ENCODE results near the gene GCC1.

Gene GCC1

DNA sequence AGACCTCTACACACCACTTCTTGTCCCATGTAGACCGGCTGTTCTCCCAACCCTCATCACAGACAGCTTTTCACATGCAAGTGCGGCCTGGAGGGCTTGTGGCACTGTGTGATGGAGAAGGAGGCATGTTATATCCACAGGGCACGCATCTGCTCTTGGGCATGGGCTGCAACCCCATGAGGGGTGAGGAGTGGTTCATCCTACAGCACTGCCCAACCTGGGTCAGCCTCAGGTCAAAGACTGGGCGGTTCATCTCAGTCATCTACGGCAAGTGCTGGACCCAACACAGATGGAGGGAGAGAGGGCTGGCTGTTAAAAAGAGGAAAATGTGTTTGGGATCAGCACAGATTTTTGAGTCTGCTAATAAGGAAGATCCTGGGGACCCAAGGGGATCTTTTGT is 10.3 kb upstream of the GCC1 start:
- Histone ChIP-seq H3F3A (ENCODE audit: low read depth) (no peaks in the 10 kb centered on the region), H3K9me3 (ENCODE audit: insufficient read depth, low read depth, low read length) (no peaks in the 10 kb centered on the region), H3K27me3 (ENCODE audit: insufficient read depth, low read length, poor library complexity, severe bottlenecking) (no peaks in the 10 kb centered on the region), H3K9me2 (replicated peaks; ENCODE audit: low read depth, low read length) (no peaks in the 10 kb centered on the region), H3K9ac (ENCODE audit: low read depth, low read length, poor library complexity, severe bottlenecking) (no peak overlapping the region), H3K36me3 (ENCODE audit: insufficient read depth, low read length) (peaks cover 7% of the 10 kb centered on the region; the same call in 1 of the 2 replicates), H3K79me2 (ENCODE audit: insufficient read depth, low read length) (no peaks in the 10 kb centered on the region), H3K4me2 (ENCODE audit: low read depth, low read length, poor library complexity, severe bottlenecking) (no peak overlapping the region), H4K20me1 (ENCODE audit: insufficient read depth, low read length, poor library complexity, severe bottlenecking) (no peaks in the 10 kb centered on the region), H3K4me1 (ENCODE audit: insufficient read depth, low read length, poor library complexity, severe bottlenecking) (no peaks in the 10 kb centered on the region), H2AFZ (ENCODE audit: low read length) (no peak overlapping the region), H3K4me3 (ENCODE audit: low read length, poor library complexity, severe bottlenecking) (no peak overlapping the region)
- TF ChIP-seq, protein P1, sequence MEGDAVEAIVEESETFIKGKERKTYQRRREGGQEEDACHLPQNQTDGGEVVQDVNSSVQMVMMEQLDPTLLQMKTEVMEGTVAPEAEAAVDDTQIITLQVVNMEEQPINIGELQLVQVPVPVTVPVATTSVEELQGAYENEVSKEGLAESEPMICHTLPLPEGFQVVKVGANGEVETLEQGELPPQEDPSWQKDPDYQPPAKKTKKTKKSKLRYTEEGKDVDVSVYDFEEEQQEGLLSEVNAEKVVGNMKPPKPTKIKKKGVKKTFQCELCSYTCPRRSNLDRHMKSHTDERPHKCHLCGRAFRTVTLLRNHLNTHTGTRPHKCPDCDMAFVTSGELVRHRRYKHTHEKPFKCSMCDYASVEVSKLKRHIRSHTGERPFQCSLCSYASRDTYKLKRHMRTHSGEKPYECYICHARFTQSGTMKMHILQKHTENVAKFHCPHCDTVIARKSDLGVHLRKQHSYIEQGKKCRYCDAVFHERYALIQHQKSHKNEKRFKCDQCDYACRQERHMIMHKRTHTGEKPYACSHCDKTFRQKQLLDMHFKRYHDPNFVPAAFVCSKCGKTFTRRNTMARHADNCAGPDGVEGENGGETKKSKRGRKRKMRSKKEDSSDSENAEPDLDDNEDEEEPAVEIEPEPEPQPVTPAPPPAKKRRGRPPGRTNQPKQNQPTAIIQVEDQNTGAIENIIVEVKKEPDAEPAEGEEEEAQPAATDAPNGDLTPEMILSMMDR (conservative IDR thresholded peaks at IDR 0.05; ENCODE audit: low read length): no peak
- no peak for TF ChIP-seq EZH2phosphoT487 (IDR thresholded peaks at IDR 0.05; ENCODE audit: borderline replicate concordance)

DNA sequence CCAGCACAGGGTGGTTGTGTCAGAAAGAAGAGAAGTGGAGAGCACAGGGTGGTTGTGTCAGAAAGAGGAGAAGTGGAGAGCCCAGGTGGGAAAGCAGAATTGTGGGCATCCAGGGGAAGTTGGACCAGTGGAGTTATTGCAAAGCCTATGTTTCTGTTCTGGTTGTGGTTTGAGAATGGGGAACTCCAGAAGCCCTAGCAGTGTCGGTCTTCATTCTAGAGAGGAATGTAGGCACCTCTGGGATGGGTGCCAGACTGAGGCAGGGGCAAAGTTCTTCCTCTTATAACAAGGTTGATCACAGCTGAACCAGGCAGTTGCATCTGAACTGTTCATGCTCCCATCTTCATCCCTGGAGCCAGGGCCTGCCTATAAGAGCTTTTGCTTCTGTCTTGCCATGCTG is 9.1 kb upstream of the GCC1 start:
- Histone ChIP-seq H4K20me1 (ENCODE audit: insufficient read depth, low read length, poor library complexity, severe bottlenecking) (peaks cover 6% of the 10 kb centered on the region), H3K4me2 (ENCODE audit: low read depth, low read length, poor library complexity, severe bottlenecking) (no peak overlapping the region), H3K4me3 (ENCODE audit: low read length, poor library complexity, severe bottlenecking) (no peak overlapping the region), H3F3A (ENCODE audit: low read depth) (no peaks in the 10 kb centered on the region), H3K9me2 (replicated peaks; ENCODE audit: low read depth, low read length) (no peaks in the 10 kb centered on the region), H3K27me3 (ENCODE audit: insufficient read depth, low read length, poor library complexity, severe bottlenecking) (no peaks in the 10 kb centered on the region), H3K9me3 (ENCODE audit: insufficient read depth, low read depth, low read length) (no peaks in the 10 kb centered on the region), H3K9ac (ENCODE audit: low read depth, low read length, poor library complexity, severe bottlenecking) (no peak overlapping the region), H3K4me1 (ENCODE audit: insufficient read depth, low read length, poor library complexity, severe bottlenecking) (peaks cover 7% of the 10 kb centered on the region), H3K36me3 (ENCODE audit: insufficient read depth, low read length) (peaks cover 7% of the 10 kb centered on the region; the same call in 1 of the 2 replicates), H3K79me2 (ENCODE audit: insufficient read depth, low read length) (peaks cover 6% of the 10 kb centered on the region), H2AFZ (ENCODE audit: low read length) (no peak overlapping the region)
- TF ChIP-seq EZH2phosphoT487 (IDR thresholded peaks at IDR 0.05; ENCODE audit: borderline replicate concordance): no peak
- TF ChIP-seq, protein P1 (conservative IDR thresholded peaks at IDR 0.05; ENCODE audit: low read length): no peak

DNA sequence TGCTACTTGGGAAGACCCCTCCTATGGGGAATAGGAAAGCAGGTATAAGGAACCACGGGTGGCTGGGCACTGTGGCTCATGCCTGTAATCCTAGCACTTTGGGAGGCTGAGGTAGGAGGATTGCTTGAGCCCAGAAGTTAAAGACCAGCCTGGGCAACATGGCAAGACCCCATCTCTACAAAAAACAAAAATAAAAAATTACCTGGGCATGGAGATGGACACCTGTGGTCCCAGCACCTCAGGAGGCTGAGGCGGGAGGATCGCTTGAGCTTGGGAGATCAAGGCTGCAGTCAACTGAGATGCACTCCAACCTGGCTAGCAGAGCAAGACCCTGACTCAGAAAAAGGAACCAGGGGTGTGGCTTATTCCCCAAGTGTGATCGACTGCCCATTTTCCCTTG is 7.2 kb upstream of the GCC1 start:
- Histone ChIP-seq H3K4me1 (ENCODE audit: insufficient read depth, low read length, poor library complexity, severe bottlenecking) (peaks cover 11% of the 10 kb centered on the region), H3K4me3 (ENCODE audit: low read length, poor library complexity, severe bottlenecking) (no peak overlapping the region), H3F3A (ENCODE audit: low read depth) (no peaks in the 10 kb centered on the region), H3K4me2 (ENCODE audit: low read depth, low read length, poor library complexity, severe bottlenecking) (no peak overlapping the region), H3K27me3 (ENCODE audit: insufficient read depth, low read length, poor library complexity, severe bottlenecking) (no peaks in the 10 kb centered on the region), H3K9ac (ENCODE audit: low read depth, low read length, poor library complexity, severe bottlenecking) (no peak overlapping the region), H3K9me3 (ENCODE audit: insufficient read depth, low read depth, low read length) (no peaks in the 10 kb centered on the region), H2AFZ (ENCODE audit: low read length) (no peak overlapping the region), H3K36me3 (ENCODE audit: insufficient read depth, low read length) (peaks cover 7% of the 10 kb centered on the region; the same call in 1 of the 2 replicates), H4K20me1 (ENCODE audit: insufficient read depth, low read length, poor library complexity, severe bottlenecking) (peaks cover 12% of the 10 kb centered on the region), H3K9me2 (replicated peaks; ENCODE audit: low read depth, low read length) (no peaks in the 10 kb centered on the region), H3K79me2 (ENCODE audit: insufficient read depth, low read length) (peaks cover 18% of the 10 kb centered on the region)
- TF ChIP-seq EZH2phosphoT487 (IDR thresholded peaks at IDR 0.05; ENCODE audit: borderline replicate concordance): no peak
- TF ChIP-seq, protein P1 (conservative IDR thresholded peaks at IDR 0.05; ENCODE audit: low read length): no peak
